Measurements from ENCODE around the gene KDSR.

Gene KDSR

DNA sequence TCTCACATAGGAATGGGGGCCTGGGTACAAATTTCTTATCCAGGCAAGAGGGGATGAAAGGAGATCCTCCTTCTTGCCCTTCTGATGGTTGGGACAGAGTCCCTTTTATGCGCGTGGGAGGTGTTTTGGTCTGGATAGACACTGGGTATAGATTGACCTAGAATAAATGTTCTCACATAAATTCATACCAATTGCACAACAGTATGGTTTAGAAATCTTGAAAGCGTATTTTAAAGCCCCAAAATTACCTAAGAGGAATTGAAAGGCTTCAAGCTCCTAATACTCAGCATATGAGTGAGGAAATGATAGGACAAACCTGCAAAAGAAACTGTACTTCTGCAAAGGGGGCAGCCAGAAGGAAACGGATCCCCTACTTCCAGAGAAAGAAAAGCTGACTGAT, 44.8 kb downstream of the KDSR start:
- in situ Hi-C loops (cut with MboI; ENCODE audit: low sequenced_read_pairs), result loop anchor here (10.0 to 25.0 kb wide), 2 partner anchors 185 to 307 kb away; no protein-coding TSS in a partner anchor

- in situ Hi-C loops (cut with MboI; ENCODE audit: low sequenced_read_pairs), result loop anchor here (10.0 to 25.0 kb wide), 2 partner anchors 184 to 306 kb away; no protein-coding TSS in a partner anchor
Observed at GRCh38 chr18:63321291-63321690, 45.7 kb downstream of the KDSR start.

DNA sequence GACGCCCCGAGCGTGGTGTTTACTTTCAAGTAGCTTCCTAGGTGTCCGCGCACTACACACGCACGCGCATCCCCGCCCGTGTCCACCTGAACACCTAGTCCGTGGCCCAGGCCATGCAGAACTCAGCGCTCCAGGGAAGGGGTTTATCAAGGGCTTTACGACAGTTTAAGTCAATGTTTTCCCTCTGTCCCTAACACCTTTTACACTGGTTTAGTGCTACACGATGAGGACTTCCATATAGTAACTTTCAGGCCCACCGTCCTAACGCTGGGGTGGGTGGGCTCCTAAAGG, 46.1 kb downstream of the KDSR start:
- in situ Hi-C loops (cut with MboI; ENCODE audit: low sequenced_read_pairs), result loop anchor here (10.0 to 25.0 kb wide), 2 partner anchors 184 to 306 kb away; no protein-coding TSS in a partner anchor

- in situ Hi-C loops (cut with MboI; ENCODE audit: low sequenced_read_pairs), result loop anchor here (10.0 to 25.0 kb wide), 2 partner anchors 183 to 306 kb away; no protein-coding TSS in a partner anchor
Observed at GRCh38 chr18:63320123-63320974, 46.7 kb downstream of the KDSR start.

DNA sequence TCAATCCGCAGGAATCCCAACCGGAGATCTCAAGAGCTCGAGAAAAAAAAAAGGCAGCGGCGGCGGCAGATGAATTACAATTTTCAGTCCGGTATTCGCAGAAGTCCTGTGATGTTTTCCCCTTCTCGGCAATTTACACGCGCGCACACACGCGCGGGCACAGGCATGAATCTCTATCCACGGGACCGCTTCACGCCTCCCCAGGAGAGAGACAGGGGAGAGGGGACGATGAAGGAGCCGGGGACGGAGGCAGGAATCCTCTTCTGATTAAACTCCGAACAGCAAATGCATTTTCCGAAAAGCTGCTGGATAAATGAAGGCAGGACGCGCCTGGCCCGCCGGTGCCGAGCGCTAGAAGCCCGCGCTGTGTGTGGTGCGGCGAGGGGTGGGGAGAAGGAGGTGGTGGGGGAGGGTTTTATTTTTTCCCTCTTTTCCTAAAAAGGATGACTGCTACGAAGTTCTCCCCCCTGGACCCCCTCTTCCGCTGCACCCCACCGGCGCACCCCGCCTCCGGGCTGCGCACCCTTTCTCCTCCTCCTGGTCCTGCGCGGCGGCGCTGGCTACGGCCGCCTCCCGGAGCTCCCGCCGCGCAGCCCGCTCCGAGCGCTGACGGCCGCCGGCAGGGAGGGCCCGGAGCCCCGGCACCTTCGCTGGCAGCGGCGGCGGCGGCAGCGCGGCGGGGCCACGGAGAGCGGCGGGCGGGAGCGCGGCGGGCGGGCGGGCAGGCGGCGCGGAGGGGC, 47.5 kb downstream of the KDSR start, which contains the start of gene BCL2:
TSS of gene BCL2 (minus strand) at position 387 of the 740 bp plus-strand sequence.
- in situ Hi-C loops (cut with MboI; ENCODE audit: low sequenced_read_pairs), result loop anchor here (10.0 to 25.0 kb wide), 2 partner anchors 182 to 305 kb away; no protein-coding TSS in a partner anchor

- in situ Hi-C loops (cut with MboI; ENCODE audit: low sequenced_read_pairs), result loop anchor here (25.0 kb wide), 1 partner anchor 182 kb away; no protein-coding TSS in a partner anchor
Observed at GRCh38 chr18:63318889-63319382, 48.1 kb downstream of the KDSR start.

DNA sequence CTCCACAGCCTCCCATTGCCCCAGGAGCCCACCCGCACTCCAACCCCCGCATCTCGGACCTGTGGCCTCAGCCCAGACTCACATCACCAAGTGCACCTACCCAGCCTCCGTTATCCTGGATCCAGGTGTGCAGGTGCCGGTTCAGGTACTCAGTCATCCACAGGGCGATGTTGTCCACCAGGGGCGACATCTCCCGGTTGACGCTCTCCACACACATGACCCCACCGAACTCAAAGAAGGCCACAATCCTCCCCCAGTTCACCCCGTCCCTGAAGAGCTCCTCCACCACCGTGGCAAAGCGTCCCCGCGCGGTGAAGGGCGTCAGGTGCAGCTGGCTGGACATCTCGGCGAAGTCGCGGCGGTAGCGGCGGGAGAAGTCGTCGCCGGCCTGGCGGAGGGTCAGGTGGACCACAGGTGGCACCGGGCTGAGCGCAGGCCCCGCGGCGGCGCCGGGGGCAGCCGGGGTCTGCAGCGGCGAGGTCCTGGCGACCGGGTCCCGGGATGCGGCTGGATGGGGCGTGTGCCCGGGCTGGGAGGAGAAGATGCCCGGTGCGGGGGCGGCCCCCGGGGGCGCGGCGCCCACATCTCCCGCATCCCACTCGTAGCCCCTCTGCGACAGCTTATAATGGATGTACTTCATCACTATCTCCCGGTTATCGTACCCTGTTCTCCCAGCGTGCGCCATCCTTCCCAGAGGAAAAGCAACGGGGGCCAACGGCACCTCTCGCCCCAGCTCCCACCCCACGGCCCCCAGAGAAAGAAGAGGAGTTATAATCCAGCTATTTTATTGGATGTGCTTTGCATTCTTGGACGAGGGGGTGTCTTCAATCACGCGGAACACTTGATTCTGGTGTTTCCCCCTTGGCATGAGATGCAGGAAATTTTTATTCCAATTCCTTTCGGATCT, 48.8 kb downstream of the KDSR start:
- in situ Hi-C loops (cut with MboI; ENCODE audit: low sequenced_read_pairs), result loop anchor here (25.0 kb wide), 1 partner anchor 181 kb away; no protein-coding TSS in a partner anchor

GRCh38 chr18:63317556-63317946, 49.5 kb downstream of the KDSR start:
- in situ Hi-C loops (cut with MboI; ENCODE audit: low sequenced_read_pairs), result loop anchor here (25.0 kb wide), 1 partner anchor 180 kb away; no protein-coding TSS in a partner anchor

DNA sequence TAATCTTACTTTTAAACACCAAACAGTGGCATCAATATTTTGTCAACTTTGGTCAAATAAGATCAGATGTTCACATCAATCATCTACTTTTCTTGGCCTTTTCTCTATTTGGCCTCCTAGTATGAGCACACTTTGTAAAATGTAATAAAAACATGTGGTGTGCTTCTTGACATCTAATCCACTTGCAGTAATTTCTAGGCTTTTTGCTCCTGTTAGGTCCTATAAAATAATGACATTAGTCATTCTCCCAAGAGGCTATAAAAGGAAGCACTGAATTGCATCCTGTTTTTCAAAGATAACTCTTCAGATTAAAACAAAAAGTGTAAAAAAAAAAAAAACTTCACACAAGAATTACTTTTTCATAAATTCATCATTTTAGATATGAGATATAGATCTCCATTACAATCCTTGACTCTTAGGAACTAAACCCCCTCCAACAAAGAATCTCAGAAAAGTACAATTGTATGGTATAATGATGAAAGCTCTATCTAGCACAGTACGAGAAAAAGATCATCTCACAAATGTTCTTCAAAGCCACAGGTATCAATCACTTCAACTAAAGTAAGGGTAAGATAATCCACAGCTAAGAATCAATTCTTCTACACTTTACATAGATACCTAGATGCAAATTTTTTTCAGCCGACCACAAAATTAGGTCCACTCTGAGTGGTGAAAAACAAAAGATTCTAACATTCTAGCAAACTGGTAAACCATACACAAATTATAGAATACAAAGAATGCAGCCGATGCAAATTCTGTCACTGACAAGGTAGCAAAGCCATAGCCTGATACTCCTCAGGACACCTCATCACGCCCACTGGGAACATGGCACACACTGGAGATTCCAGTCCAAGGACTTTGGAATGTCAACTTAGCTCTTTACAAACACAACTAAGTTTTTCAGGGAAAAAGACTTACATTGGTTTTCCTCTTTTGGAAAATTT, 50.1 kb downstream of the KDSR start:
- in situ Hi-C loops (cut with MboI; ENCODE audit: low sequenced_read_pairs), result loop anchor here (25.0 kb wide), 1 partner anchor 180 kb away; no protein-coding TSS in a partner anchor

GRCh38 chr18:63315876-63316275, 51.1 kb downstream of the KDSR start:
- in situ Hi-C loops (cut with MboI; ENCODE audit: low sequenced_read_pairs), result loop anchor here (25.0 kb wide), 1 partner anchor 179 kb away; no protein-coding TSS in a partner anchor

- in situ Hi-C loops (cut with MboI; ENCODE audit: low sequenced_read_pairs), result loop anchor here (25.0 kb wide), 1 partner anchor 178 kb away; no protein-coding TSS in a partner anchor
Observed at GRCh38 chr18:63315131-63315662, 51.8 kb downstream of the KDSR start.

- in situ Hi-C loops (cut with MboI; ENCODE audit: low sequenced_read_pairs), result loop anchor here (25.0 kb wide), 1 partner anchor 177 kb away; no protein-coding TSS in a partner anchor
Observed at GRCh38 chr18:63314062-63314790, 52.8 kb downstream of the KDSR start.

DNA sequence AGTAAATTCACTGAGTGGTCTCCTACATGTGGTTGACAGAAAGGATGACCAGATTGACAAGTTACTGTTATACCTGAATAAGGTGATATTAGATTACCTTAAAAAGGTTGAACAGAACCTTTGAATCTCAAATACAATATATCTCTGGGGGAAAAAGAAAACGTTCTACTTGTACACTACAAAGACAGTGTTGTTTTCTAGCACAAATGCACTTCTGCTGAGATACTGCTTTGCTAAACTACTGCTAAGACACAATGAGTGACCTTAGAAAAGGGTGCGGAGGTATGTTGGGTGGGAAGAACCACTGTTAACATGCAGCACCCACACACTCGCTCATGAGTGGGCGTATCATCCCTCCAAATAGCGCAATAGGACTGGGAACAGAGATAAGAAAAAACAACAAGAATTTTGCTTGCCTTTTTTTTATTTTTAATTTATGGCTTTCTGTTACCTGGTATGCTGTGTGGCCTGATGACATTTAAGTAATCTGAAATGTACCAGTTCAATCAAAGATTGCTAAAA, 53.5 kb downstream of the KDSR start:
- in situ Hi-C loops (cut with MboI; ENCODE audit: low sequenced_read_pairs), result loop anchor here (25.0 kb wide), 1 partner anchor 176 kb away; no protein-coding TSS in a partner anchor

GRCh38 chr18:63312737-63313395, 54.1 kb downstream of the KDSR start:
- in situ Hi-C loops (cut with MboI; ENCODE audit: low sequenced_read_pairs), result loop anchor here (25.0 kb wide), 1 partner anchor 176 kb away; no protein-coding TSS in a partner anchor

- in situ Hi-C loops (cut with MboI; ENCODE audit: low sequenced_read_pairs), result loop anchor here (25.0 kb wide), 1 partner anchor 175 kb away; no protein-coding TSS in a partner anchor
Observed at GRCh38 chr18:63312019-63312409, 55.0 kb downstream of the KDSR start.

DNA sequence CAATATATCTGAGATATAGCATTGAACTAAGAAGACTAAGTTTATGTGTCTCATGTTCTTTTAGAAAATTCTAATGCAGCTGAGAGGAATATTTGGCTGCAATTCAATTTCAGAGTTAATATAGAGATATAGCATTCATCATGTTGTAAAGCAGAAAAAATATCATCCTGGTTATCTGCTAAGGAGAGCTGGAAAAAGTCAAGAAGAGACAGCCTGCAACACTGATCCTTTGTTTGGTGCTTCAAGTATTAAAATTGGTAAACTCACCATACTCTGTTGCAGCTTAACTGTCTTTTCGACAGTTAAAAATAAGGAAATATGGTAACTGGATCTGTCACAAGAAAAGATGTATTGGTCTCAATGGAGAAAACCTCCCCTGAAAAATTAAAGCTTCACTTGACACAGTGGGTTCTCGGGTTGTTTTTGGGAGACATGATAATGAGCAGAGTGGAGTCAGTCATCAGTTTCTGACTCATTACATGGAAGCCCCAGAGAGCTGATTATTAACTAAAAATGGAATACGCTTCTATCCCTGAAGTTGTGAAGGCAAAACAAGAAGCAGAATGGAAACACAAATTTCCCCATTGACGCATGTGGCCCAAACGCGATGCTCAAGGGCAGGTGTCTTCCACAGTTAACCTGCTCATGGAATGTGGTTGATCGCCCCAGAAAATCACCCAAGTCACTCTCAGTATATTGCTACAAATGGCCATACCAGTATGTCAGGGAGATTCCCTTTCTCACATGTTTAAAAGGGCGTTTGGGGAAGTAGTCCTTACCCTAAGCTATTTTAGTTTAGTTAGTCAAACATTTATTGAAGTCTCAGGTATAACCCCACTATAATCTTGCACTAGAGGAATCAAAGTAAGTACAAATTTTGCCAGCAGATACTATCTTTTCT, 55.6 kb downstream of the KDSR start:
- in situ Hi-C loops (cut with MboI; ENCODE audit: low sequenced_read_pairs), result loop anchor here (25.0 kb wide), 1 partner anchor 174 kb away; no protein-coding TSS in a partner anchor

Data from HL-60/S4 treated with retinoic acid at 250 ng/mL for 4 days and 3 days (cell line).